GOT3 (cell line): ENCODE data around the gene MUC7.
"Not testable (repeated sequence)": the region's sequence is repeated elsewhere in the genome, so short reads cannot be mapped to it uniquely, and the experiment has no call there.

ENCODE experiments used
- DNase-seq: peaks from one replicate; lab custom pipeline; 2025; ENCODE audit warnings: mixed read lengths; lab: John Stamatoyannopoulos, UW

Gene MUC7

DNA sequence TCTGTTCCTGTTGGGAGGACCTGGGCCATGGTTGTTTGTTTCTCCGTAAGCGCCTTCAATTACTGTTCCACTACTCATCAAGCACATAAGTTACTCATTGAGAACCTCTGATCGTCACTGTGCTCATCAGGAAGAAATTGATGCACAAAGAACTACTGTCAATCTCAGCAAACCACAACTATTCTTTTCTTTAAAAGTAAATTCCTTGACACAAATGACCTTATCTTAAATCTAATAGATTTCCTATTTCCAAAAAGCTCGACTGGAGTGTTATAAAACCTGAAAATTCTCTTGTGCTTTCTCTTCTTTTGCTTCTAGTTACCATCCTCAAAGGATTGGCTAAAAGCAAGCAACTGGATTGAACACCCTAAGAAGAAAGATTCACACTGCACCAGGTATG lies at the start of gene MUC7:
MUC7 (plus strand) TSS at position 301 of the 400 bp plus-strand sequence. CDS start 1,825 bp downstream, outside the sequence.
- no peak for DNase-seq

GRCh38 chr4:70425306-70425705 lies 46.7 kb upstream of the MUC7 start:
- no peak for DNase-seq

DNA sequence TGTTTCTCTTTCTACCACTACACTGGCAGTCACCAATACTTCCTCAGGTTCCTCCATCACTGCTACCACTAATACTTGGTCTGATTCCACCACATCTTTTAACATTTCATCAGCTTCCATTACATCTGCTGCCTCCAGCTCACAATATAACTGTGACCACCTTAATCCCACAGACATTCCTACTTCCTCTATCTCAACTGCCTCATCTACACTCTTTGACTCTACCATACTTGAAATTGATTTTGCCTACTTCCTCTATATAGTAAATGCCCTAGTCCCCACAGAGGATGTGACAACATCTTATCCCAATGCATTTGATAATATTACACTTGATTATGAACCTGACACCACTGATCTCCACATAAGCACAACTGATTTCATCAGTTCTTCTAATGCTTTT lies 45.2 kb upstream of the MUC7 start:
- DNase-seq = no peak

DNA sequence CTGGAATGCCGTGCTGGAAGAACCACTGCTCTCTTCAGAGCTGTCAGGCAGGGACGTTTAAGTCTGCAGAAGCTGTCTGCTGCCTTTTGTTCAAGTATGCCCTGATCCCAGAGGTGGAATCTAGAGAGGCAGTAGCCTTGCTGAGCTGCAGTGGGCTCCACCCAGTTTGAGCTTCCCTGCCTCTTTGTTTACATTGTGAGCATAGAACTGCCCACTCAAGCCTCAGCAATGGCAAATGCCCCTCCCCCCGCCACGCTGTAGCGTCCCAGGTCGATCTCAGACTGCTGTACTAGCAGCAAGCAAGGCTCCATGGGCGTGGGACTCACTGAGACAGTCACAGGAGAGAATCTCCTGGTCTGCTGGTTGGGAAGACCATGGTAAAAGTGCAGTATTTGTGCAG lies 34.8 kb upstream of the MUC7 start:
- no peak for DNase-seq

- DNase-seq = no peak
Measured at GRCh38 chr4:70442474-70442873, 29.5 kb upstream of the MUC7 start.

DNA sequence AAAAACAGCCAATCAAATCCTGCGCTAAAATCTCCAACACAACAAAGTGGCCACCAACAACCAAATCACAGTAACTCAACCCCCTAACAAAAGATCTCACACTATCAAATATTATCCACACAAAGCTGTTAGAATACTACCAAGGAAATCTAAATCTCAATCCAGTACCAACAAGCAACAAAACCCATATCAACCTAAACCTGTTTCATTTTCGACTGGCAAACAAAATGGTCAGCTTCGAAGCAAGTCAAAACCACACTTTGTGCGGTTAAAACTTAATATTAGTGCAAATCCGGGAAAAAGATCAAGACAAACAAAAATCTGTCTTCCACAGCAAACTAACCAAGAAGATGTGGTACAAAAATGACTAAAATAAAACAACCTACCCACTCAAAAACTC lies 28.7 kb upstream of the MUC7 start:
- no peak for DNase-seq

- DNase-seq = no peak
Measured at GRCh38 chr4:70449220-70449619, 22.8 kb upstream of the MUC7 start.

DNA sequence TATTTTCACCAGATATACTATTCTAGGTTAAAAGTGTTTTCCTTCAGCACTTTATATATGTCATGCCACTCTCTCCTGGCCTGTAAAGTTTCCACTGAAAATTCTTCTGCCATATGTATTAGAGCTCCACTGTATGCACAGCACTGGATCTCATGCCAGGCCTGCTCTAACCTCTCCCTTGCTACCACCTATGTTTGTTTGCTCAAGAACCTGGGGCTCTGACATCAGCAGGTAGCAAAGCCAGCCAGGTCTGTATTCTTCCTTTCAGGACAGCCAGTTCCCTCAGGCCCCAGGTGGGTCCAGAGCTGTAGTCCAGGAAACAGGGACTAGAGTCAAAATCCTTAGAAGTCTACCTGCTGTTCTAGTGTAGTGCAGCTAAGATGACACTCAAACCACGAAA lies 19.1 kb upstream of the MUC7 start:
- no peak for DNase-seq

- no peak for DNase-seq
Measured at GRCh38 chr4:70463335-70463734, 8.7 kb upstream of the MUC7 start.

- no peak for DNase-seq
Measured at GRCh38 chr4:70473679-70474078, 1.7 kb downstream of the MUC7 start.

DNA sequence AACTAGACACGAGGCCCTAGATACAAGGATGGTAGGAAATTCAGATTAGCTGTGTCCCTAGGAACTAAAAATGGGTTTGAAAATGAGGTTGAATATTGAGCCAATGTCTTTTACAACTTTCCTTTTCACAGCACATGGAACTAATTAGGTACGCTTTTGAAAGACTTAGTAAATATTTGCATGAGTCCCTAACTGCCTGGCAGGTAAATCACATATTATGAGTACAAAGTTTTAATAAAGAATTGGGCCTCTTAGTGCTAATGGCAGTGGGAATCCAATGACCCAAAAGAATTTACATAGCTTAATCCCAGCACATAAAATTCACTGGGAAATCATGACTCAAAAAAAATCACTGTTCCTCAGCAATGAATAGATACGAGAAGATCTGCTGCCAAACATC lies 16.8 kb downstream of the MUC7 start:
- DNase-seq = no peak

GRCh38 chr4:70496231-70496630 lies 24.2 kb downstream of the MUC7 start:
- DNase-seq = no peak

DNA sequence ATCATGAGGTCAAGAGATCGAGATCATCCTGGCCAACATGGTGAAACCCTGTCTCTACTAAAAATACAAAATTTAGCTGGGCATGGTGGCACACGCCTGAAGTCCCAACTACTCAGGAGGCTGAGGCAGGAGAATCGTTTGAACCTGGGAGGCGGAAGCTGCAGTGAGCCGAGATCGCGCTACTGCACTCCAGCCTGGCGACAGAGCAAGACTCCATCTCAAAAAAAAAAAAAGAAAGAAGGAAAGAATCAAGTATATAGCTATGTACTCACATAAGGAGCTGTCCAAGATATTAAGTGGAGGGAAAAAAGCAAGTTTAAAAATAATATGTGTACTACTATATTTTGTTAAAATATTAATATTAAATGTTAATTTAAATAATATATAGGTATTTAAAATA lies 29.8 kb downstream of the MUC7 start:
- DNase-seq = not testable (repeated sequence)

DNA sequence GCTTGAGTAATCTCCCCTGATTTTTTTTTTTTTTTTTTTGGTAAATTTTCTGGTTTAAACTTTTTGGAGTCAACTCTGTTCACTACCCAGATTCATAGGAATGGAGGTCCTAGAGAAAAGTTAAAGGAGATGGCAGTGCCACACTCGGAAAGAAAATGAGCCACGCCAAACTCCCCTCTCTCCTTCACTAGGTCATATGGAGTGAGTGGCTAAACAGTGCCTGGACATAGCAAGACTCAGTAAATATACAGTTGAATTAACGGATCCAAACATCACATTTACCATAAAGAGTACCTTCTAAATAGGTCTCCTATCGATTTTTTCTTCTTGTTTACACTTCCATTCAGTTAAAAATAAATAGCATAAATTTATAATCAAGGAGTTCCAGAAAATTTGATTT lies 32.7 kb downstream of the MUC7 start:
- no peak for DNase-seq

DNA sequence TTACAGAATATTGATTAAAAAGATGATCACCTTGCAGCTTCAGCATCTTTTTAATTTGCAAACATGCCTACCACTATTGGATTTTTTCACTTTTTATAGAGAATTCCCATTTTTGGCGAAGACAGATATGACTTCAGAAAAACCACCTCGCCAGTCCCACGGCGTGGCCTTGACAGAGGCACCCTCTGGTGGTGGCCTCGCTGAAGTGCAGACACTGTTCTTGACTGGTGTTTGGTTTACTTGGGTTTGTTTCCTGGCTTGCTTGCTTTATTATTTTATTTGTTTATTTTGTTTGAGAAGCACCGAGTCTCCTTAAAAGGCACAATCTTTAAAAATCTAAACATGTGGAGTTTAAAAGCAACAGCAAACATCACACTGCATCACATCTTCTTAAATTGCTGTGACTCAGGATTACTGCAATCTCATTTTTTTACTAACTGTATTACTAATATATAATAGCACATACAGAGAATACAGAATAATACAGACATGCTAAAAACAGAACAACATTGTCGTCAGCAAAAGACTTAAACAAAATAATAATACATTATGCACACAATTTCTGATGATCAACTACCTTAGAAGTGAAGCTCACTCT lies 33.3 kb downstream of the MUC7 start:
- peak; percentile 13 for DNase-seq

DNA sequence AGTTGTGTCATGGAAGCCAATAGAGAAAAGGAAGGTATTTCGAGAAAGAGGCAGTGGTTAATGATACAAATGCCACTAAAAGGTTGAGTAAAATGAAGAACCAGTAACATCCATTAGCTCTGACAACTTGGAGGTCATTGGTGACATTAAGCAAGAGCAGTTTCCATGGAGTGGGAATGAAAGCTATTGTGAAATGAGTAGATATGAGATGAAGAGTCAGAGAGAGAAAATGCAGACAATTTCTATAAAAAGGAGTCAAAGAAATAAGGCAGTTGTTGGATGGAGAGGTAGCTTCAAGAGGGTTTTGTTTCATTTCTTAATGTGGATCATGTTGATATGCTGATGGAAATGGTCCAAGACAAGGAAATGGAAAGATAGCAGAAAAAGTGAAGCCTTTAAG lies 36.8 kb downstream of the MUC7 start:
- no peak for DNase-seq

GRCh38 chr4:70511365-70511764 lies 39.4 kb downstream of the MUC7 start:
- no peak for DNase-seq

DNA sequence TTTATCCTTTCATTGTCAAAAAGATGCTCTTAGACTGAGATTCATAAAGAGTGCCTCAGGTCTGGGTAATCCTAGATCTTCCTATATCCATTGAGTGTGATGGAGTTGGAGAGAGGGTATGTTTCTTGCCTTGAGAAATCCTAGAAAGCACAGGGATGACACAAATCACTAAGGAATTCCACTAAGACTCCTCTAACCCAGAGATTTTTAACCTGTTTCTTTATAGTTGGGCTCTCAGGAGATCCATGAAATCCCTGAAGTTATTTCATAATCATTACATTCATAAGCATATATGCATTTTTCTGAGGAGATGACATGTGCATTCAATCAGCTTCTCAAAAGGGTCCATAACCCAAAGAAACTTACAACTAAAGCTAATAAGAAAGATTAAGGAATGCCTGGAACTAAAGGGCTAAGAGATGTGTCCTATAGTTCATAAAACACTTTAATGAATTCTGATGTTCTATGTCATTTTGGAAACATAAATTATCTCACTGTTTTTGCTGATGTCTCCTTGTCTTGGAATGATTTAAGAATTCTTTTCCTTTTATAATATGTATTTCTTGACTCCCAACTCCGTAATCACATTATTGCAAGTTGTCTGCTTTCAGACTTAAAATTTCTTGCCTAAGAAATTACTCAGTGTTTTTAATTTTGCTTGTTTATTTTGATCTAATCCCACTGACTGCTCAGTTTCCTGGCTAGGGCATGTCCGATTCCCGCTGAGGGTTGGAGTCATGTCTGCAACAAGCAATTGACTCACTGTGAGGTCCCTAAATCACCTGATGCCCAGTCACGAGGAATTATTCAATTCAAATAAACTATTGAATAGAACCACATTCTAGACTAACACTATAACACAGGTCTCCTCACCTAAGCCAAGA lies 43.6 kb downstream of the MUC7 start:
- no peak for DNase-seq

DNA sequence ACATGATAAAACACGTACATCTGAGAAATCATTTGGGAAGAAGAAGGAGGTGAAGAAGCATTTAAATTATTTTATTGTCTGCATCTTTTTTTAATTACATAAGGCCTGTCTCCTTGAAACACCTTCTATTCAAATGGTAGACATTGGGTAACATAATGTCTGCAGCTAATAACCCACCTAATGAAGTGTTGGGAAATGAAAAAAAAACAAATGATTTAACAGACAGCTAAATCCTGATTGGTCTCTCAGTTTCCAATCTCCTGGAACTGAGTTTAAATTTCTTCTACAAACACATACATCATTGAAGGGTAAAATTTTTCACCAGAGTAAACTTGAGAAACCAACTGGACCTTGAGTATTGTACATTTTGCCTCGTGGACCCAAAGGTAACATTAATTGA lies 46.3 kb downstream of the MUC7 start, which contains the start of gene AMTN:
AMTN (plus strand) TSS at position 301 of the 400 bp plus-strand sequence. CDS start 209 bp downstream, outside the sequence.
- no peak for DNase-seq

- DNase-seq = no peak
Measured at GRCh38 chr4:70518716-70519115, 46.7 kb downstream of the MUC7 start.

DNA sequence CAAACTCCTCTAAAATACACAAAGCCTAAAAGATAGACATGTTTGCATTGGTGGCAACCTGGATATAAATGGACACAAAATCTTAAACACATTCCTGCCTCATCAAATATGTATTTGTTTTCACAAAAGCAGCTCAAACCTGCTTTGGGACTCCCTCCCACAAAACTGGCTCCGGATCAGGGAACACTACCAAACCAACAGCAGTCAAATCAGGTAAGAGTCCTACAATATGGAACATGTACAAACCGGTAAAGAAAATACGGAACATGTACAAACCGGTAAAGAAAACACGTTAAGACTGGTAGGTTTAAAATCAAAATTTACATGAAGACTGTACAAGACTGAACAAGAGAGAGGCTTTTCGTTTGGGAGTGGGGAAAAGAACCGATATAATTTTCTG lies 50.6 kb downstream of the MUC7 start:
- no peak for DNase-seq

DNA sequence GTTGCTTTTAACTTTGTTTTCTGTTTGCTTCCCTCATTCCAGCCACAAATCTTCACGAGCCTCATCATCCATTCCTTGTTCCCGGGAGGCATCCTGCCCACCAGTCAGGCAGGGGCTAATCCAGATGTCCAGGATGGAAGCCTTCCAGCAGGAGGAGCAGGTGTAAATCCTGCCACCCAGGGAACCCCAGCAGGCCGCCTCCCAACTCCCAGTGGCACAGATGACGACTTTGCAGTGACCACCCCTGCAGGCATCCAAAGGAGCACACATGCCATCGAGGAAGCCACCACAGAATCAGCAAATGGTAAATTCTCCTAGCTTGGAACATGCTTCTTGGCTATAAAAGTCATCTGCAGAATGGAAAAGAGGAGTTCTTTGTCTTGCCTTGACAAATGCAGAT lies 59.0 kb downstream of the MUC7 start:
- no peak for DNase-seq

DNA sequence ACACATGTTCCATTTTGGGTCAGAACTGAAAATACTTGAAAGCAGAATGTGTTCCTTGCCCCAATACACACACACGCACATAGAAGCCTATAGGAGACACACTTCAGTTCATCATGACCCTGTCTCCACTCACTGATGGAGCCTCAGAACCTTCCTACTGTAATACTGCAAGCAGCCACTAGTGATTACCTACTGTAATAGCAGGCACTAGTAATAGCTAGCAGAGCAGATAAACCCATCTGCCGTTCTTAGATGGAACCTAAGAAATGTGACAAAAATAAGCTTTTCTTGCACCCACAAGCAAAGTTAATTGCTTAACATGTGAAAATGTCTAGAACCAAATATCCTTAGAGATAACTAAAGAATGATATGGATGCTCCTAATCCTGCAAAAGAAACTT lies 60.0 kb downstream of the MUC7 start:
- DNase-seq = no peak
